ENCODE results near the gene ATXN7L1. TPM values are rescaled to one million over a fixed set of nuclear protein-coding genes. Genes with fewer than 3 reads are reported as not detected.

ATXN7L1 gene
- polyA plus RNA-seq, 1 experiment: 5.5 TPM

DNA sequence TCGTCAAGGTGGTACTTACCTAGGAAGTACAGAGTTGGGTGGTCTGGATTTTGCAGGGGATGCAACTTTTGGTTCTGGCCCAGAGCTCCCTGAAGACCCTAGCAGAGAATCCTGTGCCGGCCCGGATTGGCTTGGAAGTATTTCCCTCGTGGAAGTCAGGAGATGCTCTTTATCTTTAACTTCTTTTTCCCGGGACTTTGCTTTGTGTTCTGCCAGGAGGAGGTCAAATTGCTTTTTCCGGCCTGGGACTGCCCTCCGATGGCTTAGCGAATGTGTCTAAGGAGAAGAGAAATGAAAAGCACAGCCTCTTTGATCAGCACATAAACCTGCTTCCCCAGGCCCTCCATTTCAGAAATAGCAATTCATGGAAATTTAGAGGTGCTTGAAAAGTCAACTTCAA, 238.1 kb downstream of the ATXN7L1 start:
- H3K4me3 ChIP-seq (ENCODE audit: low read depth, low read length): no peak overlapping the region
- TF ChIP-seq, protein P1, sequence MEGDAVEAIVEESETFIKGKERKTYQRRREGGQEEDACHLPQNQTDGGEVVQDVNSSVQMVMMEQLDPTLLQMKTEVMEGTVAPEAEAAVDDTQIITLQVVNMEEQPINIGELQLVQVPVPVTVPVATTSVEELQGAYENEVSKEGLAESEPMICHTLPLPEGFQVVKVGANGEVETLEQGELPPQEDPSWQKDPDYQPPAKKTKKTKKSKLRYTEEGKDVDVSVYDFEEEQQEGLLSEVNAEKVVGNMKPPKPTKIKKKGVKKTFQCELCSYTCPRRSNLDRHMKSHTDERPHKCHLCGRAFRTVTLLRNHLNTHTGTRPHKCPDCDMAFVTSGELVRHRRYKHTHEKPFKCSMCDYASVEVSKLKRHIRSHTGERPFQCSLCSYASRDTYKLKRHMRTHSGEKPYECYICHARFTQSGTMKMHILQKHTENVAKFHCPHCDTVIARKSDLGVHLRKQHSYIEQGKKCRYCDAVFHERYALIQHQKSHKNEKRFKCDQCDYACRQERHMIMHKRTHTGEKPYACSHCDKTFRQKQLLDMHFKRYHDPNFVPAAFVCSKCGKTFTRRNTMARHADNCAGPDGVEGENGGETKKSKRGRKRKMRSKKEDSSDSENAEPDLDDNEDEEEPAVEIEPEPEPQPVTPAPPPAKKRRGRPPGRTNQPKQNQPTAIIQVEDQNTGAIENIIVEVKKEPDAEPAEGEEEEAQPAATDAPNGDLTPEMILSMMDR (IDR thresholded peaks at IDR 0.05; ENCODE audit: low read depth, low read length): no peak
- no peak overlapping the region for H3K27ac ChIP-seq (ENCODE audit: low read depth, low read length)
- POLR2A ChIA-PET: no interaction called here
- no peaks in the 10 kb centered on the region; the same call in 1 of the 2 replicates for H3K9me3 ChIP-seq (ENCODE audit: control insufficient read depth, insufficient read depth, low read length)
- no peaks in the 10 kb centered on the region for H3K27me3 ChIP-seq (ENCODE audit: control insufficient read depth, insufficient read depth, low read length)
- no peak for DNase-seq (ENCODE audit: low read depth, low spot score)
- CTCF ChIA-PET: no interaction called here

DNA sequence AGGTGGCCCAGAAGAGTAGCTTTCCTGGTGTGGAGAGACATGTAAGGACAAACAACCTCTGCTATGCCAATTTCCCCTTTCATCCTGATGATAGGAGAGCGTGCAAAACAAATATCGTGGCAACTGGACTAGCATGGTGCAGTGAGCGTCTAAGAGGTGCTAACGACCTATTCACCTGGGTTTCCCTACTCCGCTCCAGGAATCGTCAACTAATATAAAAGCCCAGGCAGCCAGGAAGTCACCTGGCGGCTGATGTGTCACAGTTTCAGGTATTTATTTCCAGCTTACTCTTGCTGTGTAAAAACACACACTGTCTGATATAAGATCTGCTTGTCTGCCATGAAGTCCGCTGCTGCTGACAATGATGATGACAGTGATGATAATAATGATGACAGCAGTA, 238.6 kb downstream of the ATXN7L1 start:
- Histone ChIP-seq H3K27me3 (ENCODE audit: control insufficient read depth, insufficient read depth, low read length) (no peaks in the 10 kb centered on the region), H3K4me3 (ENCODE audit: low read depth, low read length) (no peak overlapping the region), H3K9me3 (ENCODE audit: control insufficient read depth, insufficient read depth, low read length) (no peaks in the 10 kb centered on the region; the same call in 1 of the 2 replicates), H3K27ac (ENCODE audit: low read depth, low read length) (no peak overlapping the region)
- POLR2A ChIA-PET: interaction anchor here (0.5 kb wide), 1 partner anchor 8 kb away, joined by 6 read pairs; no protein-coding TSS in a partner anchor
- DNase-seq (ENCODE audit: low read depth, low spot score): no peak
- CTCF ChIA-PET: no interaction called here
- TF ChIP-seq, protein P1 (IDR thresholded peaks at IDR 0.05; ENCODE audit: low read depth, low read length): no peak

DNA sequence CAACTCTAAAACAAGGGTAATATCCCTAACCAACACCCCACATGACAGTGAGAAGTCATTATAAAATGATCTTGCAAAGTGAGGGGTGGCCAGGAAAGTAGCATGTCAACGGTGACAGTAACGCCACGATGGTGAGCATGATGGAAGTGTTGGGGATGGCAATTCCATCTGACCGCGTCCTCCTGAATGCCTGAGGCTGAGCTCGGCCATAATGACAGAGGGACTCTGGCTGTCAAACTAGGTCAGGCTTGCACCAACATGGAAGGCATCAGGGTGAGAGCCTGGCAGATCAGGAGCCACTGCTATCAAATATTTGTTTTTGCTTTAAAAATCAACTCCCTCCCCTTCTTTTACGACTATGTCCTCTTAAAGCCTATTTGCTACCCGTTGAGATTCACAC, 239.4 kb downstream of the ATXN7L1 start:
- Histone ChIP-seq H3K9me3 (ENCODE audit: control insufficient read depth, insufficient read depth, low read length) (no peaks in the 10 kb centered on the region; the same call in 1 of the 2 replicates), H3K4me3 (ENCODE audit: low read depth, low read length) (no peak overlapping the region), H3K27ac (ENCODE audit: low read depth, low read length) (no peak overlapping the region), H3K27me3 (ENCODE audit: control insufficient read depth, insufficient read depth, low read length) (no peaks in the 10 kb centered on the region)
- CTCF ChIA-PET: interaction anchor here (0.5 to 0.6 kb wide), 3 partner anchors 16 to 240 kb away, joined by 3 to 10 read pairs (median 3); no protein-coding TSS in a partner anchor
- DNase-seq (ENCODE audit: low read depth, low spot score): no peak
- TF ChIP-seq, protein P1 (IDR thresholded peaks at IDR 0.05; ENCODE audit: low read depth, low read length): no peak
- POLR2A ChIA-PET: interaction anchor here (0.5 kb wide), 1 partner anchor 9 kb away, joined by 6 read pairs; no protein-coding TSS in a partner anchor

GRCh38 chr7:105635197-105635596, 241.2 kb downstream of the ATXN7L1 start:
- Histone ChIP-seq H3K27ac (ENCODE audit: low read depth, low read length) (no peak overlapping the region), H3K27me3 (ENCODE audit: control insufficient read depth, insufficient read depth, low read length) (no peaks in the 10 kb centered on the region), H3K9me3 (ENCODE audit: control insufficient read depth, insufficient read depth, low read length) (no peaks in the 10 kb centered on the region; the same call in 1 of the 2 replicates), H3K4me3 (ENCODE audit: low read depth, low read length) (no peak overlapping the region)
- POLR2A ChIA-PET: no interaction called here
- TF ChIP-seq, protein P1 (IDR thresholded peaks at IDR 0.05; ENCODE audit: low read depth, low read length): no peak
- DNase-seq (ENCODE audit: low read depth, low spot score): no peak
- CTCF ChIA-PET: interaction anchor here (0.6 kb wide), 1 partner anchor 407 kb away, joined by 8 read pairs; no protein-coding TSS in a partner anchor

DNA sequence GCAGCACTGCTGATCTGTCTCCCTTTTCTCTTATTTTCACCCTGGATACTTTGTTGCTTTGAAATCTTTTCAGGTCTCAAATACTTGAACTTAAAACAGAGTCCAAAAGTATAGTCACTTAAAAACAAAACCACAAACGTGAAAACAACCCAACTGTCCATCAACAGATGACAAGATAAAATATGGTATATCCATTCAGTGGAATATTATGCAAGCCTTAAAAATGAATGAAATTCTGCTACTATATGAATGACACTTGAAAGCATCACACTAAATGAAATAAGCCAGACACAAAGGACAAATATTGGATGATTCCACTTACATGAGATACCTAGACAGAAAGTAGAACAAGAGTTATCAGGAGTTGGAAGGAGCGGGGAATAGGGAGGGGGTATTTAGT, 250.4 kb downstream of the ATXN7L1 start:
- no peaks in the 10 kb centered on the region for H3K27me3 ChIP-seq (ENCODE audit: control insufficient read depth, insufficient read depth, low read length)
- H3K9me3 ChIP-seq (ENCODE audit: control insufficient read depth, insufficient read depth, low read length): no peaks in the 10 kb centered on the region
- H3K4me3 ChIP-seq (ENCODE audit: low read depth, low read length): no peak overlapping the region
- TF ChIP-seq, protein P1 (IDR thresholded peaks at IDR 0.05; ENCODE audit: low read depth, low read length): no peak
- ChIA-PET CTCF (no interaction called here), POLR2A (no interaction called here)
- H3K27ac ChIP-seq (ENCODE audit: low read depth, low read length): no peak overlapping the region
- DNase-seq (ENCODE audit: low read depth, low spot score): no peak
